GM19455 (cell line): ENCODE data around the gene RNU5D-1.
A peak's percentile ranks its signal among the peaks of the same experiment; 100 is the strongest.
"Not testable (repeated sequence)": the region's sequence is repeated elsewhere in the genome, so short reads cannot be mapped to it uniquely, and the experiment has no call there.

Experiments used
- ATAC-seq: cut with Tn5 transposase; IDR thresholded peaks from one replicate; pipeline ENCODE4 v1.9.1; 2021; ENCODE audit not compliant: unreplicated experiment

RNU5D-1 gene

GRCh38 chr1:44701141-44701573 lies 29.8 kb downstream of the RNU5D-1 start:
- no peak for ATAC-seq

- ATAC-seq, result no peak
Observed at GRCh38 chr1:44700573-44700972, 30.4 kb downstream of the RNU5D-1 start.

DNA sequence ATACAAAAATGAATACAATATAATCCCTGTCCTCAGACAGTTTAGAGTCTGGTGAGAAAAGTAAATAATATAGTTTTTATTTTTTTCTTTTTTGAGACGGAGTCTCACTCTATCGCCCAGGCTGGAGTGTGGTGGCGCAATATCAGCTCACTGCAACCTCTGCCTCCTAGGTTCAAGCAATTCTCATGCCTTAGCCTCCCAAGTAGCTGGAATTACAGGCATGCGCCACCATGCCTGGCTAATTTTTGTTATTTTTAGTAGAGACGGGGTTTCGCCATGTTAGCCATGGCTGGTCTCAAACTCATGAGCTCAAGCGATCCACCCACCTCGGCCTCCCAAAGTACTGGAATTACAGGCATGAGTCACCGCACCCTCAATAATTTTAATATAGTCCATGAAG lies 31.6 kb downstream of the RNU5D-1 start:
- ATAC-seq, result not testable (repeated sequence)

DNA sequence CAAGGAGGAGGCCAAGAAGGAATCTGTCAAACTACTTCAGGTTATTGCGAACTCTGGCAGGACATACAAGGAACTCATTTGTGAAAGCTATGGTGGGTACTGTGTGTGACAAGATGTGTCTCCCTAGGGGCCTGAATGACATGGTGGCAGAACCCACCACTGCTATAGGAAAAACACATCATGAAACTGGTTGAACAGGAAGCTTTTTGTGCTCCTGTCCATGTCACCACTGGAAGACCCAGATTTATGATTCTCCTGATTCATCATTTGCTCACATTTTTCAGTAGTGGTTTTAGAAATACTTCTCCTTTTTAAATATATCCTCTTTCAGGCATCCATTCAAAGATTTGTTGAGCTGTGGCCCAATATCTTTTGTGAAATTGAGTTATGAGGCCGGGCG lies 32.8 kb downstream of the RNU5D-1 start:
- no peak for ATAC-seq

- ATAC-seq, result no peak
Observed at GRCh38 chr1:44696789-44697345, 34.1 kb downstream of the RNU5D-1 start.

GRCh38 chr1:44696101-44696500 lies 34.9 kb downstream of the RNU5D-1 start:
- no peak for ATAC-seq

DNA sequence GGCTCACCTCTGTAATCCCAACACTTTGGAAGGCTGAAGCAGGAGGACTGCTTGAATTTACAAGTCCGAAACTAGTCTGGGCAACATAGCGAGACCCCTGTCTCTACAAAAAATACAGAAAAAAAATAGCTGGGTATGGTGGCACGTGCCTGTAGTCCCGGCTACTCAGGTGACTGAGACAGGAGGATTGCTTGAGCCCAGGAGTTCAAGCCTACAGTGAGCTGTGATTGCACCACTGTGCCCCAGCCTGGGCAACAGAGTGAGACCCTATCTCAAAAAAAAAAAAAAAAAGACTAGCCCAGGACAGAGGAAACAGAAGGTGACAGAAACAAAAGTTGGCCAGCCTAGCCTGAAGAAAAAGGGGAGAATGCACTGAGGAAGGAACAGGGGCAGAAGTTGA lies 35.3 kb downstream of the RNU5D-1 start:
- no peak for ATAC-seq

- ATAC-seq, result no peak
Observed at GRCh38 chr1:44694863-44695478, 36.0 kb downstream of the RNU5D-1 start.

- ATAC-seq, result no peak
Observed at GRCh38 chr1:44693900-44694299, 37.1 kb downstream of the RNU5D-1 start.

DNA sequence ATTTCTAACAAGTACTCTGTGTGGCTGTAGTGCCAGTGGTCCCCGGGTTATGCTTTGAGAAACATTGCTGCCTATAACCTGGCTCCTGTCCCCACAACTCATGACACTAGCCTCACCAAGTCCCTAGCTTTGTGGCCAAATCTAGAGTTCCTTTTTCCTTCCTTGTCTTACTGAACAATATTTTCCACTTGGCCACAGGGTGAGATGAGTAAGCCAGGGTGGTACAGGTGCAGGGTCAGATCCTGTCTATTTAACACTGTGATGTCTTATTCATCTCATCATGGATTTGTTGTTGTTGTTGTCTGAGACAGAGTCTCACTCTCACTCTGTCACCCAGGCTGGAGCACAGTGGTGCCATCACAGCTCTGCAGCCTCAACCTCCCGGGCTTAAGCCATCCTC lies 37.8 kb downstream of the RNU5D-1 start:
- ATAC-seq, result no peak

GRCh38 chr1:44689447-44689765 lies 41.6 kb downstream of the RNU5D-1 start:
- ATAC-seq, result no peak

- ATAC-seq, result no peak
Observed at GRCh38 chr1:44688760-44689446, 42.1 kb downstream of the RNU5D-1 start.

GRCh38 chr1:44685881-44686280 lies 45.1 kb downstream of the RNU5D-1 start:
- no peak for ATAC-seq

GRCh38 chr1:44685218-44685617 lies 45.8 kb downstream of the RNU5D-1 start:
- no peak for ATAC-seq

- peak; percentile 66 for ATAC-seq
Observed at GRCh38 chr1:44684525-44684924, 46.4 kb downstream of the RNU5D-1 start.

DNA sequence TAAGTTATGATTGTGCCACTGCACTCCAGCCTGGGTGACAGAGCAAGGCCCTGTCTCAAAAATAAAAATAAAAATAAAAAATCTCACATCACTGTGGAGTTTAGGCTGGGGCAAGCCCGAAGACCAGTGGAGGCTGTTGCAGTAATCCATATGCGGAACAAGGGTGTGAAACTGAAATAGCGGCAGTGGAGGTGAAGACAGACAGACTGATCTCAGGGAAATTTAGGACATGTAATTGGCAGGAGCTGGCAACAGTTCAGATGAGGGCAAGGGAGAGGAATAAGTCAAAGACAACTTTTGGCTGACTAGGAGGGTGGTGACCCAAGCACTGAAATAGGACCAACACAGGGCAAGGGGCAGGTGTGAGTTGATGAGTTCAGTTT lies 48.1 kb downstream of the RNU5D-1 start:
- no peak for ATAC-seq

DNA sequence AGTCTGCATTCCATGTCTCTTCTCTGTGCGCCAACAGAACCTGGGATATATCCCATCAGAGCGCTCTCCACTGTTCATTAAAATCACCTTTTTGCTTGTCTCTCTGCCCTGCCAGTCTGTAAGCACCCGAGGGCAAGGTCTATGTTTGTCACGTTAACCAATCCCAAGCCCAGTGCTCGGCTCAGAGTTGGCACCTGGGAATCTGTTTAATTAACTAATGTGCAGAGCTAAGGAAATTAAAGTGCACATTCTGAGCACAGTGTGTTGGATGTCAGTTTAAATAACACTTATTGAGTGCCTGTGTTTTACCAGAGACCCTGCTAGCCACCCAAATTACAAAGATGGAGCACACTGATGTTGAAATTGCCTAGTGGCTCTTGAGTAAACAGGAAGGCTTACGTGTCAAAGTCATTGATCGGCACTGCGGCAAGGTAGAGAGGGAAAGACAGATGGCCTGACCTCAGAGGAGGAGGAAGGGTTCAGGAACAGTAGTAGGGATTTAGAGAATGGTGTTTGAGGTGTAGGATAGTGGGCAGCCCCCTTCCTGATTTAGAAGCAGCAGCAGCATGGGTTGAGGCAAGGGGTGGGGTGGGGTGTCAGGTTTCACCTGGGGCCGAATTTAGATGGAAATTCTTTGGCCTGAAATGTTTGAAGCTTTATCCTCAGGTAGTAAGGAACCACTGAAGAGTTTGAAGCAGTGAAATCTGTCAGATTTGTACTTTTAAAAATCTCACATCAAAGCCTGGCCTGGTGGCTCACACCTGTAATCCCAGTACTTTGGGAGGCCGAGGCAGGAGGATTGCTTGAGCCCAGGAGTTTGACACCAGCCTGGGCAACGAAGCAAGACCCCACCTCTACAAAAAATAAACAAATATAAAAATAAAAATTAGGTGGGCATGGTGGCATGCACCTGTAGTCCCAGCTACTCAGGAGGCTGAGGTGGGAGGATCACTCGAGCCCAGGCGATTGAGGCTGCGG lies 48.8 kb downstream of the RNU5D-1 start:
- no peak for ATAC-seq
